ENCODE measurements around the gene KLHL1. TPM values are rescaled to one million over a fixed set of nuclear protein-coding genes. Genes with fewer than 3 reads are reported as not detected.

KLHL1 gene
- polyA plus RNA-seq, 1 experiment = not detected

DNA sequence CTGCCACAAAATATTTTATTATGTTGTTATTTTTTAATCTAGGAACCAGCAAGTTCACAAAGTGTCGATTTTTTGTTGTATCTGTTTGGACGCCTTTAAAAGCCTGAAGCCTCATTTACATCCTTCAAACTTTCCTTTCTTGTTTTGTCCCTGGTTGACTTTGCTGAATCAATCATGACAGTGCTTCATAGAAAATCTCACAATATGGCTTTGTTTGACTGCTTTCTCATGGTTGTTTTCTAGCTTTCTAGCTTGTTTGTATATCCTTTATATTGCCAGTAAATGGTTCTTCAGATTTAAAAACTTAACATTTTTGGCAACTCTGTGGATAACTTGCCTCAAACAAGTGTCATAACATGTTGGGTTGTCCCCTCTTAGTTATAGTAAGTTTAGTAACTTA is 84.7 kb downstream of the KLHL1 start:
- Histone ChIP-seq H3K9me3 (ENCODE audit: control insufficient read depth, insufficient read depth, low read length) (no peaks in the 10 kb centered on the region; the same call in 1 of the 2 replicates), H3K4me3 (ENCODE audit: low read depth, low read length) (no peak overlapping the region), H3K27me3 (ENCODE audit: control insufficient read depth, insufficient read depth, low read length) (no peaks in the 10 kb centered on the region), H3K27ac (ENCODE audit: low read depth, low read length) (no peak overlapping the region)
- no peak for DNase-seq (ENCODE audit: low read depth, low spot score)
- ChIA-PET POLR2A (no interaction called here), CTCF (no interaction called here)
- TF ChIP-seq, protein P1, sequence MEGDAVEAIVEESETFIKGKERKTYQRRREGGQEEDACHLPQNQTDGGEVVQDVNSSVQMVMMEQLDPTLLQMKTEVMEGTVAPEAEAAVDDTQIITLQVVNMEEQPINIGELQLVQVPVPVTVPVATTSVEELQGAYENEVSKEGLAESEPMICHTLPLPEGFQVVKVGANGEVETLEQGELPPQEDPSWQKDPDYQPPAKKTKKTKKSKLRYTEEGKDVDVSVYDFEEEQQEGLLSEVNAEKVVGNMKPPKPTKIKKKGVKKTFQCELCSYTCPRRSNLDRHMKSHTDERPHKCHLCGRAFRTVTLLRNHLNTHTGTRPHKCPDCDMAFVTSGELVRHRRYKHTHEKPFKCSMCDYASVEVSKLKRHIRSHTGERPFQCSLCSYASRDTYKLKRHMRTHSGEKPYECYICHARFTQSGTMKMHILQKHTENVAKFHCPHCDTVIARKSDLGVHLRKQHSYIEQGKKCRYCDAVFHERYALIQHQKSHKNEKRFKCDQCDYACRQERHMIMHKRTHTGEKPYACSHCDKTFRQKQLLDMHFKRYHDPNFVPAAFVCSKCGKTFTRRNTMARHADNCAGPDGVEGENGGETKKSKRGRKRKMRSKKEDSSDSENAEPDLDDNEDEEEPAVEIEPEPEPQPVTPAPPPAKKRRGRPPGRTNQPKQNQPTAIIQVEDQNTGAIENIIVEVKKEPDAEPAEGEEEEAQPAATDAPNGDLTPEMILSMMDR (IDR thresholded peaks at IDR 0.05; ENCODE audit: low read depth, low read length) = no peak

DNA sequence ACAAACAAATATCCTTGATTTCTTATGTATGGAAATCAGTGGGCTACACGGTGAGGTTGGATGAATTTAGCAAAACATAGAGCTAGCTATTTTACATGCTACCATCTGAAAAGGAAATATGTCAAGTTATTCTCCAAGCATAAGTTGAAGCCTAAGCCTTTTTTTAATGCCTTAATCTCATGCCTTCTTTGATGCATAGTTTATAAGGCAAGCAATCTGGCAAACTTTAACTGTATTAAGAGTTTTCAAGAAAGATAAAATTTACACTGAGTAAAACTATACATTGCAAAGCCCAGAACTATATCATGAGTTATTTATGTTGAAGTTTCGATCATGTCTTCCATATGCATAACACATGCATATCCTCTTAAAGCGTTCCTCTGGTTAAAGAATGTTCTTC is 85.6 kb downstream of the KLHL1 start:
- H3K27me3 ChIP-seq (ENCODE audit: control insufficient read depth, insufficient read depth, low read length) = no peaks in the 10 kb centered on the region
- DNase-seq (ENCODE audit: low read depth, low spot score) = no peak
- H3K27ac ChIP-seq (ENCODE audit: low read depth, low read length) = no peak overlapping the region
- ChIA-PET POLR2A (no interaction called here), CTCF (no interaction called here)
- TF ChIP-seq, protein P1 (IDR thresholded peaks at IDR 0.05; ENCODE audit: low read depth, low read length) = no peak
- no peak overlapping the region for H3K4me3 ChIP-seq (ENCODE audit: low read depth, low read length)
- no peaks in the 10 kb centered on the region; the same call in 1 of the 2 replicates for H3K9me3 ChIP-seq (ENCODE audit: control insufficient read depth, insufficient read depth, low read length)

DNA sequence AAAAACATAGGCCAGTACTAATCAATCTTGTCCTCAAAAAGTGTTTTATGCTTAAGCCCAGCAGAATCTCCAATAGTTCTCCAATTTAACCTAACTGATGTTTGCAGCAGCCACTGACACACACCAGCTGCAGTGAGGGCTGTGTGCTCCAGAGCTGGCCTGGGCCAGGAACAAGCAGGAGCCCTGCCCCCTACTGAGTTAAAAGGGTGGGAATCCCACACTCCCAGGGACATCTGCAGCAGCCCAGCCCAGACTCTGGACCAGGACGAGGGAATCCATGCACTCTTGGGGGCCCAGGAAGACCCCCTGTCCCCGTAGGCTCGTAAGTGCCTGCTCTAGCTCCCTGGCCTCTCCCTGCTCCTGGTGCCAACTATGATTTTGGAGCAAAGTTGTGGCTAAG is 92.1 kb downstream of the KLHL1 start:
- H3K4me3 ChIP-seq (ENCODE audit: low read depth, low read length) = no peak overlapping the region
- CTCF ChIA-PET = no interaction called here

DNA sequence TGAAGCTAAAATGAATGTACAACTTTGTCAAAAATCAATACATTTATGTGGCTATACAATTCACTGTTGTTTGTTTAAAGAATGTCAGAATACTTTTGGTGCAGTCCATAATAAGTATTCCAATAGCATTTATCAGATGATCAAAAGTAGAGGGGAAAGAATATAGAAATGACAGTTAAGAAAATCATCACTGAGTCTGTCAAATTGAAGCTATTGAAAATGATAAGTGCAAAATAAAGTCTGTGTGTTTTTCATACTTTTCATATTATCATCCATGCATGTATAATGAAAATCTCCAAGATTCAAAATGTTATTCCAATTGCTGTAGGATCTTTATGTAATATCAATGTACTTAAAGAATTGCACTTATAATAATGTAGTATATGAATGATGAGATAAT is 93.9 kb downstream of the KLHL1 start:
- no peak for DNase-seq (ENCODE audit: low read depth, low spot score)
- TF ChIP-seq, protein P1 (IDR thresholded peaks at IDR 0.05; ENCODE audit: low read depth, low read length) = no peak
- Histone ChIP-seq H3K9me3 (ENCODE audit: control insufficient read depth, insufficient read depth, low read length) (peaks cover 16% of the 10 kb centered on the region), H3K27ac (ENCODE audit: low read depth, low read length) (no peak overlapping the region), H3K4me3 (ENCODE audit: low read depth, low read length) (no peak overlapping the region), H3K27me3 (ENCODE audit: control insufficient read depth, insufficient read depth, low read length) (no peaks in the 10 kb centered on the region)
- CTCF ChIA-PET = no interaction called here
- POLR2A ChIA-PET = no interaction called here

More for the DNA sequence above, 92.1 kb downstream of the KLHL1 start:
- no peaks in the 10 kb centered on the region for H3K27me3 ChIP-seq (ENCODE audit: control insufficient read depth, insufficient read depth, low read length)
- H3K27ac ChIP-seq (ENCODE audit: low read depth, low read length) = no peak overlapping the region
- POLR2A ChIA-PET = no interaction called here
- TF ChIP-seq, protein P1 (IDR thresholded peaks at IDR 0.05; ENCODE audit: low read depth, low read length) = no peak
- peaks cover 16% of the 10 kb centered on the region for H3K9me3 ChIP-seq (ENCODE audit: control insufficient read depth, insufficient read depth, low read length)
- no peak for DNase-seq (ENCODE audit: low read depth, low spot score)

DNA sequence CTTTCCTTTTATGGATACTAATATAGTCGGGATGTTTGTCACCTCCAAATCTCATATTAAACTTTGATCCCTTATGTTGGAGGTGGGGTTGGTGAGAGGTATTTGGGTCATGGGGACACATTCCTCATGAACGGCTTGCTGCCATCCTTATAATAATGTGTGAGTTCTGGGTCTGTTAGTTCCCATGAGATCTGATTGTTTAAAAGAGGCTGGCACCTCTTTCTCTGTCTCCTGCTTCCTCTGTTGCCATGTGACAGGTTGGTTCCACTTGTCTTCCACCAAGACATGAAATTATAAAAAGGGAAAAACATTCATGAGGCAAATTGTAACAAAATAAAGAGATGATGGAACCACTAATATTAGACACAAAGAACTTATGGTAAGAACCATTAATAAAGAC is 108.4 kb downstream of the KLHL1 start:
- Histone ChIP-seq H3K27ac (ENCODE audit: low read depth, low read length) (no peak overlapping the region), H3K9me3 (ENCODE audit: control insufficient read depth, insufficient read depth, low read length) (0 out of 2 replicates have a peak, but pooled peaks cover 4% of the 10 kb centered on the region), H3K27me3 (ENCODE audit: control insufficient read depth, insufficient read depth, low read length) (no peaks in the 10 kb centered on the region), H3K4me3 (ENCODE audit: low read depth, low read length) (no peak overlapping the region)
- TF ChIP-seq, protein P1 (IDR thresholded peaks at IDR 0.05; ENCODE audit: low read depth, low read length) = no peak
- ChIA-PET POLR2A (no interaction called here), CTCF (no interaction called here)
- no peak for DNase-seq (ENCODE audit: low read depth, low spot score)
